Keratinocyte (primary cell): Measurements from ENCODE around the gene DLAT. TPM values are rescaled to one million over a fixed set of nuclear protein-coding genes. Genes with fewer than 3 reads are reported as not detected.
A peak's percentile ranks its signal among the peaks of the same experiment; 100 is the strongest.

Experiments
- DNase-seq: peaks from one replicate; pipeline ENCODE4 v3.0.0-alpha.2; 2011; ENCODE audit warnings: low read depth, missing footprints, low spot score
- FAIRE-seq: peaks from 2 replicates; lab custom pipeline; 2011; peaks lifted over from hg19 to GRCh38; lab: Jason Lieb, UNC
- H2AFZ ChIP-seq: 2 replicates; pipeline ENCODE4 v1.6.0; 2012; ENCODE audit warnings: low read length, control low read depth, inconsistent platforms; ENCODE audit not compliant: control insufficient read depth
- H3K27ac ChIP-seq: 2 replicates; pipeline ENCODE4 v1.5.1; 2011; ENCODE audit warnings: low read length; ENCODE audit not compliant: control insufficient read depth, insufficient read depth
- H3K27me3 ChIP-seq: 3 replicates; pipeline ENCODE4 v1.6.0; 2011; ENCODE audit warnings: low read length; ENCODE audit not compliant: control insufficient read depth, insufficient read depth; ENCODE audit errors: extremely low read depth
- H3K36me3 ChIP-seq, 2 experiments: 2 replicates in 1 of 2; 3 replicates in 1 of 2; pipeline ENCODE4 v1.5.1; 2011; ENCODE audit warnings: low read length in 2 of 2, mild to moderate bottlenecking in 1 of 2; ENCODE audit not compliant: control insufficient read depth in 2 of 2, insufficient read depth in 2 of 2; ENCODE audit errors: extremely low read depth in 1 of 2
- H3K4me1 ChIP-seq: 3 replicates; pipeline ENCODE4 v1.5.1; 2011; ENCODE audit warnings: low read length; ENCODE audit not compliant: control insufficient read depth, insufficient read depth; ENCODE audit errors: extremely low read depth
- H3K4me2 ChIP-seq: 3 replicates; pipeline ENCODE4 v1.6.0; 2011; ENCODE audit warnings: low read depth, low read length; ENCODE audit not compliant: control insufficient read depth, insufficient read depth; ENCODE audit errors: extremely low read depth
- H3K4me3 ChIP-seq, 3 experiments: fragments of 200-600 bp in 1 of 3; sonication (generic) in 1 of 3; 2 replicates in 2 of 3; 3 replicates in 1 of 3; pipeline ENCODE4 v1.5.1; 2011 to 2016; ENCODE audit warnings: low read length in 3 of 3, mild to moderate bottlenecking in 3 of 3, control low read depth in 2 of 3, inconsistent platforms in 1 of 3, low read depth in 1 of 3, mixed read lengths in 1 of 3, mixed run types in 1 of 3, moderate library complexity in 1 of 3; ENCODE audit not compliant: control insufficient read depth in 2 of 3, insufficient read depth in 2 of 3; ENCODE audit errors: extremely low read depth in 1 of 3
- H3K79me2 ChIP-seq: 2 replicates; pipeline ENCODE4 v1.6.0; 2012; ENCODE audit warnings: low read length; ENCODE audit not compliant: control insufficient read depth, insufficient read depth
- H3K9ac ChIP-seq: 3 replicates; pipeline ENCODE4 v1.6.0; 2011; ENCODE audit warnings: low read length; ENCODE audit not compliant: control insufficient read depth, insufficient read depth; ENCODE audit errors: extremely low read depth
- H3K9me1 ChIP-seq: 3 replicates; pipeline ENCODE4 v1.6.0; 2011; ENCODE audit warnings: low read length; ENCODE audit not compliant: control insufficient read depth, insufficient read depth; ENCODE audit errors: extremely low read depth
- H3K9me3 ChIP-seq: 2 replicates; pipeline ENCODE4 v1.5.1; 2012; ENCODE audit warnings: low read depth, low read length; ENCODE audit not compliant: control insufficient read depth
- H4K20me1 ChIP-seq: 3 replicates; pipeline ENCODE4 v1.6.0; 2011; ENCODE audit warnings: low read length; ENCODE audit not compliant: control insufficient read depth, insufficient read depth; ENCODE audit errors: extremely low read depth
- CTCF ChIP-seq, 3 experiments: IDR thresholded peaks in 1 of 3; conservative IDR thresholded peaks in 1 of 3; optimal IDR thresholded peaks in 1 of 3; 2 replicates in 2 of 3; 3 replicates in 1 of 3; pipeline versions ENCODE3 to v1.5.1; 2011; ENCODE audit warnings: low read length in 3 of 3, mild to moderate bottlenecking in 3 of 3, moderate library complexity in 2 of 3, control low read depth in 1 of 3, inconsistent platforms in 1 of 3; ENCODE audit not compliant: insufficient read depth in 2 of 3; ENCODE audit errors: extremely low read depth in 1 of 3
- EZH2 ChIP-seq: IDR thresholded peaks from one replicate; pipeline ENCODE4 v1.6.1; 2012; ENCODE audit warnings: inconsistent platforms, mild to moderate bottlenecking, low read length, moderate library complexity
- dilution Hi-C: fragments of 300-500 bp; cut with MboI; formaldehyde crosslinking; loops from one replicate; pipeline ENCODE4 v1.7.0; 2020; ENCODE audit warnings: low sequenced_read_pairs; ENCODE audit not compliant: extremely low pct_ligation_motif_present
- polyA minus RNA-seq, 3 experiments: library from RNA; depleted of rRNA, polyadenylated mRNA; stranded (reverse); fragments of >200 nt; gene quantifications; 1 replicate in 1 of 3; 2 replicates in 1 of 3; 3 replicates in 1 of 3; pipeline ENCODE4 v1.2.3, GENCODE V29; 2011
- polyA plus RNA-seq, 5 experiments: library from polyadenylated mRNA; depleted of rRNA in 3 of 5; stranded (reverse) in 3 of 5; stranded (forward) in 1 of 5; unstranded in 1 of 5; fragments of >200 nt; gene quantifications; 1 replicate in 1 of 5; 2 replicates in 3 of 5; 3 replicates in 1 of 5; pipeline versions ENCODE4 v1.2.1 to v1.2.3, GENCODE V29; 2011 to 2012; ENCODE audit warnings: missing spikeins in 2 of 5, low read depth in 1 of 5, low replicate concordance in 1 of 5

DLAT gene
- polyA plus RNA-seq: 23.3 to 41.9 TPM (median 40.2 TPM) in 3 replicates
- 9.9 TPM for polyA plus RNA-seq (2011; ENCODE audit: low read depth)
- polyA plus RNA-seq (2011; cell fraction: cytosol; rRNA removed): 26.8 and 42.4 TPM in 2 replicates
- polyA plus RNA-seq (2011; cell fraction: nucleus; rRNA removed): 23.1 and 29.2 TPM in 2 replicates
- polyA plus RNA-seq (2012; ENCODE audit: low replicate concordance): 15.0 and 30.5 TPM in 2 replicates
- polyA minus RNA-seq: 15.5 to 33.0 TPM (median 20.9 TPM) in 3 replicates
- polyA minus RNA-seq (2011; cell fraction: cytosol; rRNA and poly(A)+ RNA removed): 35.7 TPM
- 13.1 and 23.7 TPM in 2 replicates for polyA minus RNA-seq (2011; cell fraction: nucleus; rRNA and poly(A)+ RNA removed)

GRCh38 chr11:112024773-112025678, at the start of gene DLAT:
Gene DLAT (plus strand): TSS chr11:112025408. CDS start chr11:112025473, 65 bp downstream.
- TF ChIP-seq EZH2 (no peak), CTCF (optimal IDR thresholded peaks at IDR 0.05 in 1 of 3, IDR thresholded peaks at IDR 0.05 in 1 of 3, conservative IDR thresholded peaks at IDR 0.05 in 1 of 3; ENCODE audit: extremely low read depth in 1 of 3, insufficient read depth in 2 of 3, low read length in 3 of 3) (no peak)
- no peaks in the 10 kb centered on the region for H4K20me1 ChIP-seq
- peak within 1 kb of the TSS; percentile 45 for H3K27ac ChIP-seq
- peak within 1 kb of the TSS; percentile 67 for H3K4me2 ChIP-seq
- FAIRE-seq: peak; percentile 29
- H3K9me1 ChIP-seq: no peaks in the 10 kb centered on the region
- dilution Hi-C loops: no loop called here
- H3K27me3 ChIP-seq: no peaks in the 10 kb centered on the region
- H3K4me1 ChIP-seq: peaks cover 5% of the 10 kb centered on the region
- peaks cover 6 to 17% of the 10 kb centered on the region in 2 experiments for H3K36me3 ChIP-seq
- peak within 1 kb of the TSS; percentile 64 for H2AFZ ChIP-seq
- DNase-seq: peak; percentile 25
- H3K9ac ChIP-seq: peak within 1 kb of the TSS; percentile 75
- no peaks in the 10 kb centered on the region for H3K9me3 ChIP-seq
- peak within 1 kb of the TSS; percentile 64 to 79 (median 70) for H3K4me3 ChIP-seq
- H3K79me2 ChIP-seq: peaks cover 13% of the 10 kb centered on the region

- Histone ChIP-seq H3K4me2 (peak overlapping the region; percentile 68), H3K27ac (peak overlapping the region; percentile 11), H3K79me2 (no peaks in the 10 kb centered on the region), H3K36me3 (peaks cover 0 to 5% of the 10 kb centered on the region in 2 experiments), H3K9me3 (no peaks in the 10 kb centered on the region), H3K9me1 (no peaks in the 10 kb centered on the region), H2AFZ (peak overlapping the region; percentile 83), H3K4me3 (peak overlapping the region in 1 of 3 experiments; percentile 56), H3K4me1 (peaks cover 29% of the 10 kb centered on the region), H3K27me3 (no peaks in the 10 kb centered on the region), H3K9ac (peak overlapping the region; percentile 69), H4K20me1 (no peaks in the 10 kb centered on the region)
- DNase-seq (no peak), FAIRE-seq (no peak)
- no peak for TF ChIP-seq EZH2
- no peak for TF ChIP-seq CTCF (optimal IDR thresholded peaks at IDR 0.05 in 1 of 3, IDR thresholded peaks at IDR 0.05 in 1 of 3, conservative IDR thresholded peaks at IDR 0.05 in 1 of 3; ENCODE audit: extremely low read depth in 1 of 3, insufficient read depth in 2 of 3, low read length in 3 of 3)
- dilution Hi-C loops: no loop called here
Measured at GRCh38 chr11:111976119-111976766, 49.0 kb upstream of the DLAT start.
